RWPE1 (cell line): ENCODE measurements around the gene CCR5AS.

Experiments
- CTCF ChIA-PET: fragments of 350-600 bp; sonication (Branson Sonifier 250); formaldehyde crosslinking; extraction: SDS; loops from one replicate; lab custom pipeline; 2021; lab: Yijun Ruan, JAX
- POLR2A ChIA-PET: fragments of 400-600 bp; formaldehyde crosslinking; extraction: SDS; loops from one replicate; lab custom pipeline; 2020; ENCODE audit warnings: antibody characterized with exemption; ENCODE audit not compliant: low non-redundant PET; lab: Yijun Ruan, JAX
- DNase-seq: peaks from one replicate; pipeline ENCODE4 v3.0.0; 2012; ENCODE audit warnings: low spot score
- H3K27ac ChIP-seq: fragments of 450-650 bp; 2 replicates; pipeline ENCODE4 v1.5.1; 2017
- CTCF ChIP-seq: fragments of 450-650 bp; conservative IDR thresholded peaks from 2 replicates; pipeline ENCODE4 v1.5.1; 2017; ENCODE audit warnings: low read depth, mild to moderate bottlenecking

The CCR5AS gene

GRCh38 chr3:46353647-46354410 lies 53.0 kb downstream of the CCR5AS start, which contains the start of gene CCR2:
TSS of gene CCR2 (plus strand) at chr3:46354111. CDS start at chr3:46357528, 3,417 bp downstream.
- POLR2A ChIA-PET = no interaction called here
- no peak for DNase-seq
- no peak within 1 kb of the TSS for H3K27ac ChIP-seq
- CTCF ChIA-PET = interaction anchor here (0.6 kb wide), 2 partner anchors 30 to 89 kb away, joined by 3 to 4 read pairs; no protein-coding TSS in a partner anchor
- TF ChIP-seq CTCF = no peak

- no peak for TF ChIP-seq CTCF
- POLR2A ChIA-PET = no interaction called here
- no peak overlapping the region for H3K27ac ChIP-seq
- no peak for DNase-seq
- CTCF ChIA-PET = interaction anchor here (0.6 kb wide), 1 partner anchor 74 kb away, joined by 4 read pairs; no protein-coding TSS in a partner anchor
Measured at GRCh38 chr3:46353090-46353489, 53.8 kb downstream of the CCR5AS start.

- no peak overlapping the region for H3K27ac ChIP-seq
- no peak for TF ChIP-seq CTCF
- CTCF ChIA-PET = interaction anchor here (1.1 kb wide), 1 partner anchor 17 kb away, joined by 3 read pairs; no protein-coding TSS in a partner anchor
- POLR2A ChIA-PET = no interaction called here
- DNase-seq = no peak
Measured at GRCh38 chr3:46351646-46352045, 55.2 kb downstream of the CCR5AS start.

GRCh38 chr3:46350262-46350565 lies 56.7 kb downstream of the CCR5AS start:
- no peak overlapping the region for H3K27ac ChIP-seq
- ChIA-PET CTCF (no interaction called here), POLR2A (no interaction called here)
- DNase-seq = no peak
- TF ChIP-seq CTCF = no peak

GRCh38 chr3:46349484-46350261 lies 57.2 kb downstream of the CCR5AS start:
- CTCF ChIA-PET = interaction anchor here (0.6 kb wide), 1 partner anchor 278 kb away, joined by 8 read pairs; no protein-coding TSS in a partner anchor
- POLR2A ChIA-PET = no interaction called here
- no peak for TF ChIP-seq CTCF
- no peak overlapping the region for H3K27ac ChIP-seq
- no peak for DNase-seq

- H3K27ac ChIP-seq = no peak overlapping the region
- ChIA-PET CTCF (interaction anchor here (0.6 kb wide), 1 partner anchor 277 kb away, joined by 8 read pairs; no protein-coding TSS in a partner anchor), POLR2A (no interaction called here)
- no peak for TF ChIP-seq CTCF
- DNase-seq = no peak
Measured at GRCh38 chr3:46348823-46349482, 57.9 kb downstream of the CCR5AS start.
